Esophagus squamous epithelium (tissue), 4 donors: Measurements from ENCODE around the gene FAM107B.

Source experiments
- CTCF ChIP-seq, 6 experiments: fragments of 450-650 bp in 4 of 6; fragments of 200-600 bp in 2 of 6; sonication (generic) in 2 of 6; IDR thresholded peaks; one replicate each; pipeline ENCODE4 v1.5.1; 2016 to 2019; ENCODE audit warnings: antibody characterized with exemption in 6 of 6, mild to moderate bottlenecking in 4 of 6, moderate library complexity in 4 of 6
- POLR2A ChIP-seq, 4 donors: fragments of 450-650 bp; IDR thresholded peaks; one replicate each; pipeline ENCODE4 v1.6.1; 2017; ENCODE audit warnings: antibody characterized with exemption in 4 of 4, mild to moderate bottlenecking in 4 of 4, moderate library complexity in 3 of 4

GRCh38 chr10:14664345-14664744 is 110.4 kb downstream of the FAM107B start:
- no peak for TF ChIP-seq CTCF (IDR thresholded peaks at IDR 0.05)
- no peak for TF ChIP-seq POLR2A (IDR thresholded peaks at IDR 0.05)
